HepG2 (cell line): ENCODE measurements around the gene U2AF1L4. TPM values are rescaled to one million over a fixed set of nuclear protein-coding genes. Genes with fewer than 3 reads are reported as not detected.

Experiments used
- ATF3 ChIP-seq: sonication (generic); formaldehyde crosslinking; IDR thresholded peaks from 2 replicates; pipeline ENCODE4 v1.4.0; 2020; ENCODE audit warnings: missing genetic modification reagents
- ELK4 ChIP-seq: sonication (generic); formaldehyde crosslinking; IDR thresholded peaks from 2 replicates; pipeline ENCODE4 v1.9.0; 2021; ENCODE audit warnings: missing genetic modification reagents, borderline replicate concordance
- FIP1L1 ChIP-seq: fragments of 200-400 bp; formaldehyde crosslinking; IDR thresholded peaks from 2 replicates; pipeline ENCODE4 v1.6.1; 2018; ENCODE audit warnings: low read depth, mild to moderate bottlenecking, low read length, moderate library complexity, borderline replicate concordance; ENCODE audit not compliant: insufficient read depth
- FOXO4 ChIP-seq: sonication (generic); formaldehyde crosslinking; conservative IDR thresholded peaks from 2 replicates; pipeline ENCODE4 v1.8.1; 2023; ENCODE audit warnings: missing genetic modification reagents
- GABPB1 ChIP-seq: IDR thresholded peaks from 2 replicates; pipeline ENCODE4 v1.6.1; 2016; ENCODE audit warnings: mild to moderate bottlenecking, missing genetic modification reagents, moderate library complexity, missing compliant biosample characterization
- GFI1 ChIP-seq: sonication (generic); formaldehyde crosslinking; IDR thresholded peaks from 2 replicates; pipeline ENCODE4 v1.5.0; 2020; ENCODE audit warnings: missing genetic modification reagents, mild to moderate bottlenecking, borderline replicate concordance
- NFKB2 ChIP-seq: sonication (generic); formaldehyde crosslinking; IDR thresholded peaks from 2 replicates; pipeline ENCODE4 v1.4.0; 2020; ENCODE audit warnings: missing genetic modification reagents, borderline replicate concordance
- RBFOX2 ChIP-seq: fragments of 200-400 bp; formaldehyde crosslinking; IDR thresholded peaks from 2 replicates; pipeline ENCODE4 v1.6.1; 2017; ENCODE audit warnings: low read depth, mild to moderate bottlenecking, low read length
- RBM39 ChIP-seq: fragments of 200-400 bp; formaldehyde crosslinking; IDR thresholded peaks from one replicate; pipeline ENCODE4 v1.6.1; 2018; ENCODE audit warnings: antibody characterized with exemption, mild to moderate bottlenecking, low read depth, low read length; ENCODE audit not compliant: poor library complexity, severe bottlenecking
- SNRNP70 ChIP-seq: fragments of 200-400 bp; formaldehyde crosslinking; IDR thresholded peaks from 2 replicates; pipeline ENCODE4 v1.6.1; 2017; ENCODE audit warnings: mild to moderate bottlenecking, low read depth, low read length, moderate library complexity
- TAF1 ChIP-seq: sonication (generic); formaldehyde crosslinking; IDR thresholded peaks from 2 replicates; pipeline ENCODE4 v1.4.0; 2020; ENCODE audit warnings: missing genetic modification reagents
- ZBTB38 ChIP-seq: sonication (generic); formaldehyde crosslinking; IDR thresholded peaks from 2 replicates; pipeline ENCODE4 v1.5.1; 2020; ENCODE audit warnings: mild to moderate bottlenecking, missing genetic modification reagents
- ZIK1 ChIP-seq: sonication (generic); formaldehyde crosslinking; IDR thresholded peaks from 2 replicates; pipeline ENCODE4 v1.5.0; 2020; ENCODE audit warnings: mild to moderate bottlenecking, low read depth, missing genetic modification reagents, borderline replicate concordance
- ZNF205 ChIP-seq: IDR thresholded peaks from 2 replicates; pipeline ENCODE4 v1.6.1; 2018; ENCODE audit warnings: missing biosample characterization, missing genetic modification reagents
- ZNF350 ChIP-seq: sonication (generic); formaldehyde crosslinking; IDR thresholded peaks from 2 replicates; pipeline ENCODE4 v1.4.0; 2020; ENCODE audit warnings: mild to moderate bottlenecking, low read depth, missing genetic modification reagents, borderline replicate concordance
- ZNF503 ChIP-seq: sonication (generic); formaldehyde crosslinking; IDR thresholded peaks from 2 replicates; pipeline ENCODE4 v1.4.0; 2020; ENCODE audit warnings: missing genetic modification reagents
- ZNF547 ChIP-seq: sonication (generic); formaldehyde crosslinking; IDR thresholded peaks from 2 replicates; pipeline ENCODE4 v1.5.1; 2020; ENCODE audit warnings: mild to moderate bottlenecking, missing genetic modification reagents
- polyA plus RNA-seq, 8 experiments: library from polyadenylated mRNA; depleted of rRNA in 3 of 8; stranded (reverse) in 7 of 8; unstranded in 1 of 8; fragments of >200 nt; fragmentation: Illumina TruSeq in 4 of 8; extraction: Trizol in 4 of 8; gene quantifications; 2 replicates each; pipeline versions ENCODE4 v1.2.1 to v1.2.3, GENCODE V29; 2011 to 2016; ENCODE audit warnings: low read depth in 4 of 8, missing spikeins in 1 of 8, mixed read lengths in 1 of 8; ENCODE audit not compliant: insufficient read depth in 1 of 8
- total RNA-seq, 5 experiments: library from RNA; depleted of rRNA; stranded (reverse); fragments of >200 nt; fragmentation: Illumina TruSeq; extraction: Trizol; gene quantifications; 2 replicates each; pipeline ENCODE4 v1.2.3, GENCODE V29; 2016; ENCODE audit warnings: low read depth in 1 of 5
- TF ChIP-seq, protein P1 (sequence below): sonication (generic); formaldehyde crosslinking; IDR thresholded peaks from 2 replicates; pipeline ENCODE4 v1.8.1; 2023; ENCODE audit warnings: missing genetic modification reagents, inconsistent platforms, borderline replicate concordance
- TF ChIP-seq, protein P2 (sequence below): sonication (generic); formaldehyde crosslinking; IDR thresholded peaks from 2 replicates; pipeline ENCODE4 v1.5.0; 2020; ENCODE audit warnings: mild to moderate bottlenecking, missing genetic modification reagents

The U2AF1L4 gene
- total and polyA plus RNA-seq, 2 of the 13 experiments (the other 11 are each of a cell fraction or from before 2014, with no cell fraction given), result 7.9 to 15.4 TPM

DNA sequence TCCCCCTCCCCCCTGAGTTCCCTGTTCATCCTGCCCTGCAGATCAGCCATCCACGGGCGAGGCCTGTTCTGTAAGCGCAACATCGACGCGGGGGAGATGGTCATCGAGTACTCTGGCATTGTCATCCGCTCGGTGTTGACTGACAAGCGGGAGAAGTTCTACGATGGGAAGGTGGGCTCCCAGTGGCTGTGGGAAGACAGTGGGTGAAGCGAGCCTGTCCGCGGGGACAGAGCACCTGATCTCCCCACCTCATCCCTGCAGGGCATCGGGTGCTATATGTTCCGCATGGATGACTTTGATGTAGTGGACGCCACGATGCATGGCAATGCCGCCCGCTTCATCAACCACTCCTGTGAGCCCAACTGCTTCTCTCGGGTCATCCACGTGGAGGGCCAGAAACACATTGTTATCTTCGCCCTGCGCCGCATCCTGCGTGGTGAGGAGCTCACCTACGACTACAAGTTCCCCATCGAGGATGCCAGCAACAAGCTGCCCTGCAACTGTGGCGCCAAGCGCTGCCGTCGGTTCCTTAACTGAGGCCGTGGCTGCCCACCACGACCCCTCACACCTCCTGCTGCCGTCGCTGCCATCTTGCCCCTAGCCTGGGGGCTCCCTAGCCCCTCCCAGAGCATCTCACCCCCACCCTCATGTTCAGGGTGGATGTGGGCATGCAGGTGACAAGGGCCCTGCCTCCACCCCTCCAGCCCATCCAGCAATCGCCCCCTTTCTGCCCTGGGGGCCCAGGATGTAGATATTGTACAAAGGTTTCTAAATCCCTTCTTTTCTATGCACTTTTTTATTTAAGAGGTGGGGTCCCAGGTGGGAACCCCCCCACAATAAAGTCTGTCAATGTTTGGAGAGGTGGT, 7.0 kb downstream of the U2AF1L4 start (continued):
- TF ChIP-seq, protein P1, sequence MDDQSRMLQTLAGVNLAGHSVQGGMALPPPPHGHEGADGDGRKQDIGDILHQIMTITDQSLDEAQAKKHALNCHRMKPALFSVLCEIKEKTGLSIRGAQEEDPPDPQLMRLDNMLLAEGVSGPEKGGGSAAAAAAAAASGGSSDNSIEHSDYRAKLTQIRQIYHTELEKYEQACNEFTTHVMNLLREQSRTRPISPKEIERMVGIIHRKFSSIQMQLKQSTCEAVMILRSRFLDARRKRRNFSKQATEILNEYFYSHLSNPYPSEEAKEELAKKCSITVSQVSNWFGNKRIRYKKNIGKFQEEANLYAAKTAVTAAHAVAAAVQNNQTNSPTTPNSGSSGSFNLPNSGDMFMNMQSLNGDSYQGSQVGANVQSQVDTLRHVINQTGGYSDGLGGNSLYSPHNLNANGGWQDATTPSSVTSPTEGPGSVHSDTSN, result no peak
- TF ChIP-seq SNRNP70 (no peak), ZIK1 (CRISPR knock-in tag) (no peak), FOXO4 (CRISPR knock-in tag) (no peak), ZNF350 (CRISPR knock-in tag) (no peak), ZNF503 (CRISPR knock-in tag) (no peak), ZNF547 (CRISPR knock-in tag) (no peak), RBFOX2 (0 out of 2 replicates have a peak, but pooled peaks have one; percentile 33), ELK4 (CRISPR knock-in tag) (no peak), GFI1 (CRISPR knock-in tag) (no peak), FIP1L1 (no peak), GABPB1 (CRISPR knock-in tag) (no peak), ZBTB38 (CRISPR knock-in tag) (0 out of 2 replicates have a peak, but pooled peaks have one; percentile 29), NFKB2 (0 out of 2 replicates have a peak, but pooled peaks have one; percentile 29), RBM39 (no peak), ZNF205 (CRISPR knock-in tag) (no peak), ATF3 (no peak), TAF1 (CRISPR knock-in tag) (no peak)
- TF ChIP-seq, protein P2, sequence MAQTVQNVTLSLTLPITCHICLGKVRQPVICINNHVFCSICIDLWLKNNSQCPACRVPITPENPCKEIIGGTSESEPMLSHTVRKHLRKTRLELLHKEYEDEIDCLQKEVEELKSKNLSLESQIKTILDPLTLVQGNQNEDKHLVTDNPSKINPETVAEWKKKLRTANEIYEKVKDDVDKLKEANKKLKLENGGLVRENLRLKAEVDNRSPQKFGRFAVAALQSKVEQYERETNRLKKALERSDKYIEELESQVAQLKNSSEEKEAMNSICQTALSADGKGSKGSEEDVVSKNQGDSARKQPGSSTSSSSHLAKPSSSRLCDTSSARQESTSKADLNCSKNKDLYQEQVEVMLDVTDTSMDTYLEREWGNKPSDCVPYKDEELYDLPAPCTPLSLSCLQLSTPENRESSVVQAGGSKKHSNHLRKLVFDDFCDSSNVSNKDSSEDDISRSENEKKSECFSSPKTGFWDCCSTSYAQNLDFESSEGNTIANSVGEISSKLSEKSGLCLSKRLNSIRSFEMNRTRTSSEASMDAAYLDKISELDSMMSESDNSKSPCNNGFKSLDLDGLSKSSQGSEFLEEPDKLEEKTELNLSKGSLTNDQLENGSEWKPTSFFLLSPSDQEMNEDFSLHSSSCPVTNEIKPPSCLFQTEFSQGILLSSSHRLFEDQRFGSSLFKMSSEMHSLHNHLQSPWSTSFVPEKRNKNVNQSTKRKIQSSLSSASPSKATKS (CRISPR knock-in tag), result no peak
